Stimulated activated CD4-positive, alpha-beta T cell treated with anti-CD3 and anti-CD28 coated beads, Interleukin-1b, Interleukin-23, amount 100 ng/mL, for 1 hour (primary cell): ENCODE results near the gene APMAP.
"Not testable (repeated sequence)": the region's sequence is repeated elsewhere in the genome, so short reads cannot be mapped to it uniquely, and the experiment has no call there.

Experiments
- DNase-seq, 2 donors: peaks; one replicate each; pipeline ENCODE4 v3.0.0-alpha.2; 2020; ENCODE audit warnings: low read depth in 2 of 2

APMAP gene

DNA sequence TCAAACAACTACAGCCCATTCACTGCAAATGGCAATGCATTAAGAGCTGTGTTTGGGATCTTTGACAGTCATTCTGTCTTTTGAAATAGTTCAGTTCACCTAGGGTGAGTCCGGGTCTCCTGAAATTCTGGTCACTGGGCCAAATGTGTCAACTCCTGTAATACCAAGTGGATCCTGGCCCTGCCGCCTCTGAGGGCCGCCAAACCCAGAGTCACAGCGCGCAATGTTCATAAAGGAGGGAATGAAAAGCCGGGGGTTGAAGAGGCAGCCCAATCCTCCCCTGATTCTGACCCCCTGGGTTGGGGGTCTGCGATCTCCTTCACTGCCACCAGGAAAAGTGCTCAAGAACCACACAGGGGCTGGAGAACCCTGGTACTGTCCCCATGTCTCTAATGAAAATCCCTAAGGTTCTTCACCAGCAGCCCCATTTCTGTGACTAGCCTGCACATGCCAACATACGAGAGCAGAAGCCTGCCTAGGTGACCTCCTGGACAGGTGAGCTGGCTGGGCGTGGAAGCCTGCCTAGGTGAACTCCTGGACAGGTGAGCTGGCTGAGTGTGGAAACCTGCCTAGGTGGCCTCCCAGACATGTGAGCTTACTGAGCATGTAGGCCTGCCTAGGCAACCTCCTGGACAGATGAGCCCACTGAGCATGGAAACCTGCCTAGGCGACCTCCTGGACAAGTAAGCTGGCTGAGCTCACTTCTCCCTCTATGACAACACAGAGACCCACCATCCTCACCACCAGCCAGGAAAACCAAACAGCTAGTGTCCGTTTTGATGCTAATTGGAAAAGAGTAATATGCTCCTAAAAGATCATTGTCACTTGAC, 16.1 kb upstream of the APMAP start:
- no peak for DNase-seq

DNA sequence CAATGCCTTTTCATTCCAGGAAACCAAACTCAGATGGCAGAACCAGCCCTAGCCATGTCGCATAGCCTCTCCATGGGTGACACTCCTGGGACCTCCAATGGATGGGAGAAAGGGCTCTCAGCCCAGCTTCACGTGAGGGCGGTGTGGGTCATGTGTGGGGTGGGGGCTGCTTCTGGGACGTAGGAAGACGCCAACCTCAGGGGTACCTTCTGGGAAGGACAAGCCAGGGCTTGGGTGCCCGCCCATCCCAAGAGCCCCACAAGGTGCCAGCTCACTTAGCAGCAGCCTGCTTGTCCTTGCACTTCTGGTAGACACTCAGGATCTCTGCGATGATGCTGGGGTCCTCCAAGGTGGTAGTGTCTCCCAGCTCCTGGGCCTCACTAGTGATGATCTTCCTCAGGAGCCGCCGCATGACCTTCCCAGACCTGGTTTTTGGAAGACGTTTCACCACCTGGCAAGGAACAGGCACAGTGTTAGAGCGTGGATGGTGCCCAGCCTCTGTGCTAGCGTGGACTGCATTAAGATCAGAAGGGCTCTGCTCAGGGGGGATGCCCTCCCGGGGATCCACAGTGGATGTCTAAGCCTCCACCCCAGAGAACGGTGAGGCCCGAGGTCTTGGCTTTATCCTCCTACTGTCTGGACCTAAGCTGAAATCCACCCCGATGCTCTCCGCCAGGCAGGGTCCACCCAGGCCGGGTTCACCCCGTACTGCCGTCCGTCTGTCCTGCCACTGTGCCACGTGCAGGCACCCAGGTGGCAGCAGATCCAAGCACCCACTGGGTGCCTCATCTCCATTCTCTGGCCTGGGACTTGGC, 15.1 kb upstream of the APMAP start:
- no peak for DNase-seq

GRCh38 chr20:25006431-25007167, 14.0 kb upstream of the APMAP start:
- DNase-seq: no peak

GRCh38 chr20:25005661-25006060, 13.1 kb upstream of the APMAP start:
- no peak for DNase-seq

- no peak for DNase-seq
Observed at GRCh38 chr20:25005220-25005619, 12.7 kb upstream of the APMAP start.

DNA sequence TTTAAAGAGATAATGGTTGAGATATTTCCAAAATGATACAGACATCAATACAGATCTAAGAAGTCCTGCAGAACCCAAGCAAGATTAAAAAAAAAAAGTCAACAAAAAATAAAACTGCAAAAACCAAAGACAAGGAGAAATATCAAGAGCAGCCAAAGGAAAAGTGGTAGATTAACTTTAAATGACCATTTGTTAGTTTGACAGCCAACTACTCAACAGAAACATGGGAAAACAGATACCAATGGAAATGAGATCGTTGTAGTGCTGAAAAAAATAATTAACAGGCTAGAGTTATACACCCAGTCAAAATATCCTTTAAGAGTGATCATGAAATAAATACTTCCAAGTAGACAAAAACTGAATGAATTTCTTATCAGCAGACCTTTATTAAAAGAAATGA, 10.5 kb upstream of the APMAP start:
- no peak for DNase-seq

DNA sequence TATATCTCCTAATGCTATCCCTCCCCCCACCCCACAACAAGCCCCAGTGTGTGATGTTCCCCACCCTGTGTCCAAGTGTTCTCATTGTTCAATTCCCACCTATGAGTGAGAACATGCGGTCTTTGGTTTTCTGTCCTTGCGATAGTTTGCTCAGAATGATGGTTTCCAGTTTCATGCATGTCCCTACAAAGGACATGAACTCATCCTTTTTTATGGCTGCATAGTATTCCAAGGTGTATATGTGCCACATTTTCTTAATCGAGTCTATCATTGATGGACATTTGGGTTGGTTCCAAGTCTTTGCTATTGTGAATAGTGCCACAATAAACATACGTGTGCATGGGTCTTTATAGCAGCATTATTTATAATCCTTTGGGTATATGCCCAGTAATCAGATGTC, 8.8 kb upstream of the APMAP start:
- not testable (repeated sequence) for DNase-seq

DNA sequence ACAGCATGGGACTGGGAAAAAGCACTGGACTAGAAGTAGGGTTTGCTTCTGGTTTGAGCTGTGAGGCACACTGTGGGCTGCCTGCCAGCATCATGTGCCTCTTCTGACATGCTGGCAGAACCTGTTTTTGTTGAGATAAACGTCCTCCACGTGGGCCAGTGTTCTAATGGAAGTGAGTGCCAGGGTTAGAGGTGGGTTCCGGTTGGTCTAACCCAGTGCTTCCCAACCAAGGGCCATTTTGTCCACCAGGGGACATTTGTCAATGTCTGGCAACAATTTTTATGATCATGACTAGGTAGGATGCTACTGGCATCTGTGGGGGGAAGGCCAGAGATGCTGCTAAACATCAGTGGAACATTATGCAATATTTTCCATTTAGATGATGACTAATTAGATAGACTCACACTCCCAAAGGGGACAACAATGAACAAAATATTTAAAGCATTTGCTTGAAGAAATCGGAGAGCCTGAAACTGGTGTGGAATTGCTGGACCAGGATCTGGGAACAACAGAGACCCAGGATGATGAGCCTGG, 7.8 kb upstream of the APMAP start:
- DNase-seq: no peak

DNA sequence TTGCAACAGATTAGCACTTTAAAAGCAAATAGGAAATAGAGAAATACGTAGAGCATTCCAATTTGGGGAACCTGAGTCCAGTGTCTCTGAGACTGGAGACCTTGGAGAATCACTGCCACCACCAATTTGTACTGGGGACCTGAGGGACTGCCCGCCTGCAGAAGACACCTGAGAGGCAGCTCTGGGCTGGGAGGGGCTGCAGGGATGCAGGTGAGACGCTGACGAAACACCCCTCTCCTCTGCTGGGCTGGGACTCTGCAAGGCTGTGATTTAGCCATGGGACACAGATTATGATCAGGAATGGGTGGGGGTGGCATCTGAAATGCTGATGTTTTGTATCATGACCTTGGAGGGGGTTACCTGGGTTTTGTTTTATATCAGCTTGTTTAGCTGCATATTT, 7.0 kb upstream of the APMAP start:
- no peak for DNase-seq

DNA sequence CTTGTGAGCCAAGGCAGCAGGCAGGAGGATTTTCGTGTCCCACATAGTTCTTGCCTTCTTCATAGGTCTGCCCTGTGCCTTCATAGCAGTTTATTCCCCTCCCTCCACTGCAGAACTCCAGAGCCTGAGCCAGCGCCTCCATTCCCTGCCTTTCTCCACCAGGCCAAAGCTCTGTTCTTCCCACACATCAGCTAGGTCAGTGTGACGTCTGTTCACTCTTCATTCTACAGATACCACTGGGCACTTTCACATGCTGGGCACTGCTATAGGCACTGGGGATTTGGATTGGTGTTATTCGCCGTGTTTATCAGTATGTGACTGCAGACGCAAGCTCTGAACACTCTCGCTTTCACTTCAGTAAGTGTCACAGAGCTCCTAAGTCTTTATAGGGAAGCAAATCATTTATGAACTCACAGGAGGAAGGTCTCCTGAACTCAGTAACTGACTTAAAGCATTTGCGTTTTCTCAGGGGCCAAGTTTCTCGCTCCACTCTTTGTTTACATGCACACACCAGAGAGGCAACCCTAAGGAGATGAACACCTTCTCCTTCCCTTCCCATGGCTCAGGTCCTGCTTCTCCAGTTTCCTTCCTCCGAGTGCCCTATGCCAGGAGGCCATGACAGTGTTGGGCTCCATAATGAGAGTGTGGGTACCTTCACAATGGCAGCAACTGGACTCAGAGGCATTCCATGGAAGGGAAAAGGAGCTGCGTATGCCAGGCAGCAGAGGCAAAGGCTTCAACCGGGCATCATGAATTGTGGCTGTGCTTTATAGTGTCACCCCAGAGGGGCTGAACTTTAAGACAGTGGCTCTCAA, 6.3 kb upstream of the APMAP start:
- no peak for DNase-seq

GRCh38 chr20:24998121-24998520, 5.6 kb upstream of the APMAP start:
- DNase-seq: no peak

- DNase-seq: no peak
Observed at GRCh38 chr20:24996449-24997377, 4.2 kb upstream of the APMAP start.

GRCh38 chr20:24995741-24996448, 3.3 kb upstream of the APMAP start:
- no peak for DNase-seq

GRCh38 chr20:24994470-24995368, 2.2 kb upstream of the APMAP start:
- DNase-seq: peak; percentile 50 to 73

DNA sequence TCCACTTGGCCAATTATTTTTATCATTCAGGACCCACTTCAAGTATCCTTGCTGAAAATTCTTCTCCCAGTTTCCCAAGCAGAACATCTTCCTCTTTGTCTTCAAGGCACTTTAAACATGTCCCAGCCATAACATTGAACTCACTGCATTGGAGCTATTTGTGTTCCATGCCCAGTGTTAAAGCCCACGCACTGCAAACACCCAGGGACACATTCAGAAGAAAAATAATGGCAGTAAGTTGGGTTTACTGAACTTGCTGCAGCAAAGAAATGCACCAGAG, 1.6 kb upstream of the APMAP start:
- DNase-seq: no peak

DNA sequence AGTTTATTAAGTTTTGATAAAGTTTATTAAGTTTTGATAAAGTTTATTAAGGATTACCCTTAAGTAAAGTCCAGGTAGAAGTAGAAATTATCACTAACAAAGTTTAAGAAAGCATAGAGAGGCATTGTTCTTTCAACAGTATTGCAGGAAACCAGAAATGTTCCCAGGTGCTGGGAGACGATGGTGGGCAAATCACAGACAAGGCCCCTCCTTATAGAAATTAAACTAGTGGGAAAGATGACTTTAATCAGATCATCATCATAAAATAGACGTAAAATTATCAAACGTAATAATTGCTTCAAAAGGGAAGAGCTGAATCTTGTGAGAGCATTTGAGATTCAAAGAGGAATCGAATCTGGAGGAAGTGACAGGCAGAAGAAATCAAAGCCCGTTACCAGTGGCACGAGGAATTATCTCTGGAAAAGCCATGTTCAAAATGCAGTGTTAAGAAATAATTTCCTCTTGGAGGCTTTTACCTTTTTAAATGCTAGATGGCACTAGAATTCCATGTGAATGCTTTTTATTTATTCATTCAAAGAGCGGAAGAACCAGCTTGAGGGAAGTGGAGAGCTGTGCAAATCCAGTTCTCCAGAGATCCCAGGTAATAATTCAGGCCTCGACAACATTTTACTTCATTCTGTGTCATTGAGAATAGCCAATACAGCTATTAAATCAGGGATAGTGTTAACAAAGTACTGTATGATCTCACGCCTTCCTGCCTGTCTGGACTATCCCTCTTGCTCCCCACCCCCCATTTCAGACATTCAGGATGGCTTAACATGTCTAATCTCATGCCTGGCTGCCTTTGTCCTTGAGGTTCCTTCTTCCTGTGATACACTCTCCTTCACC, 1.0 kb upstream of the APMAP start:
- no peak for DNase-seq

DNA sequence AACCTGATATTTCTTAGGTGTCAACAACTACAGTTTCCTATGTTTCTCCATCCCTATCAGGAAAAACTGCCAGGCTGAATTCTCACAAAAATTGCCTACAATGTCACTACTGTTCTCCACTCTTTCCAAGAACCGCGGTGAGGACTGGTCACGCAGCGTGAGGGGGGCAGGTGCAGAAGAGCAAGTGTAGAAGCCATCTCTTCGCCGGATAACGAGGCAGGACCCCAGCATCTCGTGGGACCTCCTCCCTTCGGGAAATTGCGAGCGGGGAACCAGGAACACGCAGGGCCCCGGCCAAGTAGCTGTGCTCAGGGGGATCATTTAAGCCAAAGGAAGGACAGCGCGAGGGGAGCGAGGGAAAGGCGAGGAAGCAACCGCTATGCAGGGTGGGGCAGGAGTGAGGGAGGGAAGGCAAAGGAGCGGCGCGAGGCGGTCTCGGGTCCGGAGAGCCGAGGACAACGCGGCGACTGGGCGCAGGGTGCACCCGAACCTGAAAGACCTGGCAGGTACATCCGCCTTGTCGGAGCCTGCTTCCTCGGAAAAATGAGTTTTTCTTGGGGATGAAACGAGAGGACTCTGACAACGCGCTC, 559 bp downstream of the APMAP start:
- no peak for DNase-seq
